ENCODE results near the gene CDS2. TPM values are rescaled to one million over a fixed set of nuclear protein-coding genes. Genes with fewer than 3 reads are reported as not detected.

Gene CDS2
- total RNA-seq, 2 experiments from 2014 or later = 16.6 to 42.8 TPM

DNA sequence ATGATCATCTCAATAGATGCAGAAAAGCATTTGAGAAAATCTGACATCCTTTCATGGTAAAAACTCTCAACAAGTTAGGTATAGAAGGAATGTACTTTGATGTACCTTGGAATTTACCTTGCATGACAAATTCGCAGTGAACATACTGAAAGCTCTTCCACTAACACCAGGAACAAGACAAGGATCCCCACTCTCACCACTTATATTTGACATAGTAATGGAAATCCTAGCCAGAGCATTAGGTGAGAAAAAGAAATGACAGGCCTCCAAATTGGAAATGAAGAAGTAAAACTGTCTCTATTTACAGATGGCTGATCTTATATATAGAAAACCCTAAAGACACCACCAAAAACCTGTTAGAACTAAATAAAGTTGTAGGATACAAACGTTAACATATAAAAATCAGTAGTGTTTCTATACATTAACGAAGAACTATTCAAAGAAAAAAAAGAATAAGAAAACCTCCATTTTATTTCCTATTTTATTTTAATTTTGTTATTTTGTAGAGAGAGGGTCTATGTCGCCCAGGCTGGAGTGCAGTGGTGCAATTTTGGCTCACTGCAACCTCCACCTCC, 34.0 kb upstream of the CDS2 start:
- Histone ChIP-seq H3K79me2 (ENCODE audit: insufficient read depth, low read depth, low read length) (no peaks in the 10 kb centered on the region), H3K9me2 (ENCODE audit: insufficient read depth, low read length) (no peaks in the 10 kb centered on the region), H3K4me1 (ENCODE audit: insufficient read depth, low read length, poor library complexity, severe bottlenecking) (peaks cover 42% of the 10 kb centered on the region), H2AFZ (ENCODE audit: low read length) (no peak overlapping the region), H3K36me3 (ENCODE audit: insufficient read depth, low read length) (no peaks in the 10 kb centered on the region), H3K27ac (ENCODE audit: low read depth, low read length, poor library complexity, severe bottlenecking) (peak overlapping the region; percentile 24), H3K4me3 (ENCODE audit: low read depth, low read length, poor library complexity, severe bottlenecking) (no peak overlapping the region), H3K9me3 (ENCODE audit: low read length) (no peaks in the 10 kb centered on the region), H3K4me2 (ENCODE audit: low read length) (peak overlapping the region; percentile 56), H4K20me1 (ENCODE audit: insufficient read depth, low read length) (no peaks in the 10 kb centered on the region)
- no TSS peak for BruUV-seq (replicated peaks)
- ChIA-PET CTCF (ENCODE audit: unreplicated experiment) (no interaction called here), POLR2A (interaction anchor here (0.7 to 1.1 kb wide), 2 partner anchors 37 to 115 kb away, joined by 3 to 5 read pairs; no protein-coding TSS in a partner anchor)
- intact Hi-C loops (cut with micrococcal nuclease; ENCODE audit: unreplicated experiment) = loop anchor here (5.0 kb wide), 3 partner anchors 91 to 281 kb away; partner anchors contain the start of gene SLC23A2
- peak; percentile 28 for DNase-seq (ENCODE audit: low spot score)
- no peak for TF ChIP-seq EZH2phosphoT487 (IDR thresholded peaks at IDR 0.05; ENCODE audit: borderline replicate concordance, low read depth, low read length)
- TF ChIP-seq, protein P1, sequence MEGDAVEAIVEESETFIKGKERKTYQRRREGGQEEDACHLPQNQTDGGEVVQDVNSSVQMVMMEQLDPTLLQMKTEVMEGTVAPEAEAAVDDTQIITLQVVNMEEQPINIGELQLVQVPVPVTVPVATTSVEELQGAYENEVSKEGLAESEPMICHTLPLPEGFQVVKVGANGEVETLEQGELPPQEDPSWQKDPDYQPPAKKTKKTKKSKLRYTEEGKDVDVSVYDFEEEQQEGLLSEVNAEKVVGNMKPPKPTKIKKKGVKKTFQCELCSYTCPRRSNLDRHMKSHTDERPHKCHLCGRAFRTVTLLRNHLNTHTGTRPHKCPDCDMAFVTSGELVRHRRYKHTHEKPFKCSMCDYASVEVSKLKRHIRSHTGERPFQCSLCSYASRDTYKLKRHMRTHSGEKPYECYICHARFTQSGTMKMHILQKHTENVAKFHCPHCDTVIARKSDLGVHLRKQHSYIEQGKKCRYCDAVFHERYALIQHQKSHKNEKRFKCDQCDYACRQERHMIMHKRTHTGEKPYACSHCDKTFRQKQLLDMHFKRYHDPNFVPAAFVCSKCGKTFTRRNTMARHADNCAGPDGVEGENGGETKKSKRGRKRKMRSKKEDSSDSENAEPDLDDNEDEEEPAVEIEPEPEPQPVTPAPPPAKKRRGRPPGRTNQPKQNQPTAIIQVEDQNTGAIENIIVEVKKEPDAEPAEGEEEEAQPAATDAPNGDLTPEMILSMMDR (conservative IDR thresholded peaks at IDR 0.05; ENCODE audit: low read length) = no peak

DNA sequence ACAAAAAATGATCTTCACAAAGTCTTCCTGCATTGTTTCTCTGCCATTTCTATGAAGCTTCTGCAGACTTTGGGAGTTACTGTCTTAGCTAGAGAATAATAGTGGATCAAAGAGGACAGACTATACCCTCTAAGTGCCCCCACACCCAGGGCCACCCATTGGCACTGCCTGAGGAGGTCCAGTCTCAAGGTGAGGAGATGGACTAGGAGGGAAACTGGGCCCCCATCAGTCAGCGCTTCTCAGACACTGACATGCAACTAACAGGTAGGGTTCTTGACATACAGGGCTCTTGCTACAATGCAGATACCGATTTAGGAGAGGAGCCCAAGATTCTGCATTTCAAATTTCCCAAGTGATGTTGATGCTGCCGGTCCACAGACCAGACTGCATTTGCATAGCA, 31.4 kb upstream of the CDS2 start:
- peaks cover 31% of the 10 kb centered on the region for H3K4me1 ChIP-seq (ENCODE audit: insufficient read depth, low read length, poor library complexity, severe bottlenecking)
- CTCF ChIA-PET (ENCODE audit: unreplicated experiment) = no interaction called here
- H3K4me2 ChIP-seq (ENCODE audit: low read length) = no peak overlapping the region
- POLR2A ChIA-PET = interaction anchor here (0.6 to 1.2 kb wide), 4 partner anchors 10 to 411 kb away, joined by 3 read pairs; no protein-coding TSS in a partner anchor
- H3K9me3 ChIP-seq (ENCODE audit: low read length) = no peaks in the 10 kb centered on the region
- H2AFZ ChIP-seq (ENCODE audit: low read length) = no peak overlapping the region
- peaks cover 24% of the 10 kb centered on the region; the same call in 1 of the 2 replicates for H3K36me3 ChIP-seq (ENCODE audit: insufficient read depth, low read length)
- no peak for DNase-seq (ENCODE audit: low spot score)
- no peaks in the 10 kb centered on the region for H3K79me2 ChIP-seq (ENCODE audit: insufficient read depth, low read depth, low read length)
- H3K27ac ChIP-seq (ENCODE audit: low read depth, low read length, poor library complexity, severe bottlenecking) = no peak overlapping the region
- no peaks in the 10 kb centered on the region for H4K20me1 ChIP-seq (ENCODE audit: insufficient read depth, low read length)
- intact Hi-C loops (cut with micrococcal nuclease; ENCODE audit: unreplicated experiment) = loop anchor here (5.0 kb wide), 1 partner anchor 488 kb away; no protein-coding TSS in a partner anchor
- no peak overlapping the region for H3K4me3 ChIP-seq (ENCODE audit: low read depth, low read length, poor library complexity, severe bottlenecking)
- TF ChIP-seq EZH2phosphoT487 (IDR thresholded peaks at IDR 0.05; ENCODE audit: borderline replicate concordance, low read depth, low read length) = no peak
- TF ChIP-seq, protein P1 (conservative IDR thresholded peaks at IDR 0.05; ENCODE audit: low read length) = no peak
- no peaks in the 10 kb centered on the region for H3K9me2 ChIP-seq (ENCODE audit: insufficient read depth, low read length)
- no TSS peak for BruUV-seq (replicated peaks)

DNA sequence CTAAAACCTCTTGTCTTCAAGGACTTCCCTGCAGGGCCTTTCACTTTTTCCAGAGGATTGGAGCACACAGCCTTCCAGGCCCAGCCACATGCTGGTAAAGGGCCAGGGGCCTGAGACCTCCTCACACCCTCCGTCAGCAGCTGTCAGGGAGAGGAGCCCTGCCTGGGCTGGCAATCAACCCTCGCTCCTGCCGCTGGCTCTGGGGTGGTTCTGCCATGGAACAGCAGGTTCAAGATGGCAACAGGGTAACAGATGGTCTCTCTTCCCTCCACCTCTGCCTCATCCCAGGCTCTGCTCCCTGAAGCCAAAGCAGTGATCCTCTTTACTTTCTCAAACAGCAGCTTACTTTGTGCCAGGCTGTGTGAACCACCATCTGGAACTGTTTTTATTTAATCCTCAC, 30.9 kb upstream of the CDS2 start:
- ChIA-PET CTCF (ENCODE audit: unreplicated experiment) (no interaction called here), POLR2A (interaction anchor here (0.6 to 1.2 kb wide), 4 partner anchors 10 to 411 kb away, joined by 3 read pairs; no protein-coding TSS in a partner anchor)
- no peak for TF ChIP-seq EZH2phosphoT487 (IDR thresholded peaks at IDR 0.05; ENCODE audit: borderline replicate concordance, low read depth, low read length)
- TF ChIP-seq, protein P1 (conservative IDR thresholded peaks at IDR 0.05; ENCODE audit: low read length) = no peak
- DNase-seq (ENCODE audit: low spot score) = no peak
- peaks cover 29% of the 10 kb centered on the region; the same call in 1 of the 2 replicates for H3K36me3 ChIP-seq (ENCODE audit: insufficient read depth, low read length)
- no peaks in the 10 kb centered on the region for H3K9me3 ChIP-seq (ENCODE audit: low read length)
- no peaks in the 10 kb centered on the region for H3K79me2 ChIP-seq (ENCODE audit: insufficient read depth, low read depth, low read length)
- intact Hi-C loops (cut with micrococcal nuclease; ENCODE audit: unreplicated experiment) = loop anchor here (5.0 kb wide), 1 partner anchor 489 kb away; no protein-coding TSS in a partner anchor
- H3K4me2 ChIP-seq (ENCODE audit: low read length) = no peak overlapping the region
- H2AFZ ChIP-seq (ENCODE audit: low read length) = no peak overlapping the region
- no peaks in the 10 kb centered on the region for H4K20me1 ChIP-seq (ENCODE audit: insufficient read depth, low read length)
- peaks cover 27% of the 10 kb centered on the region for H3K4me1 ChIP-seq (ENCODE audit: insufficient read depth, low read length, poor library complexity, severe bottlenecking)
- H3K4me3 ChIP-seq (ENCODE audit: low read depth, low read length, poor library complexity, severe bottlenecking) = no peak overlapping the region
- H3K27ac ChIP-seq (ENCODE audit: low read depth, low read length, poor library complexity, severe bottlenecking) = no peak overlapping the region
- H3K9me2 ChIP-seq (ENCODE audit: insufficient read depth, low read length) = no peaks in the 10 kb centered on the region
- BruUV-seq (replicated peaks) = no TSS peak

Measured in OCI-LY7 (cell line).